Stomach (tissue), 9 donors: ENCODE results near the gene PRKCQ. TPM values are rescaled to one million over a fixed set of nuclear protein-coding genes. Genes with fewer than 3 reads are reported as not detected.

Experiments
- DNase-seq, 2 donors: peaks; one replicate each; pipeline versions ENCODE4 v3.0.0 to v3.0.0-alpha.2; 2013 to 2019
- H3K27ac ChIP-seq, 5 donors: fragments of 200-600 bp in 4 of 5; sonication (generic) in 4 of 5; one replicate each; pipeline ENCODE4 v1.5.1; 2013 to 2019; ENCODE audit warnings: mild to moderate bottlenecking in 1 of 5, moderate library complexity in 1 of 5
- H3K27me3 ChIP-seq, 3 donors: fragments of 200-600 bp; sonication (generic); one replicate each; pipeline ENCODE4 v1.5.1; 2017 to 2019; ENCODE audit warnings: mixed run types in 1 of 3
- H3K36me3 ChIP-seq, 4 donors: fragments of 200-600 bp; sonication (generic); 1 replicate in 3 of 4; 2 replicates in 1 of 4; pipeline ENCODE4 v1.5.1; 2016 to 2019
- H3K4me1 ChIP-seq, 4 donors: fragments of 200-600 bp; sonication (generic); one replicate each; pipeline ENCODE4 v1.5.1; 2016 to 2019
- H3K4me3 ChIP-seq, 4 donors: fragments of 200-600 bp; sonication (generic) in 3 of 4; one replicate each; pipeline ENCODE4 v1.5.1; 2016 to 2019; ENCODE audit warnings: mild to moderate bottlenecking in 1 of 4
- H3K9me3 ChIP-seq, 4 donors: fragments of 200-600 bp; sonication (generic); one replicate each; pipeline ENCODE4 v1.5.1; 2016 to 2019
- EP300 ChIP-seq: sonication (generic); formaldehyde crosslinking; IDR thresholded peaks from one replicate; pipeline ENCODE4 v1.6.1; 2017; ENCODE audit warnings: antibody characterized with exemption
- POLR2A ChIP-seq, 4 donors: fragments of 450-650 bp; IDR thresholded peaks; one replicate each; pipeline ENCODE4 v1.6.1; 2016; ENCODE audit warnings: antibody characterized with exemption in 4 of 4, control low read depth in 2 of 4, mild to moderate bottlenecking in 1 of 4, moderate library complexity in 1 of 4
- POLR2AphosphoS5 ChIP-seq, 3 donors: sonication (generic); formaldehyde crosslinking; IDR thresholded peaks; one replicate each; pipeline ENCODE4 v1.6.1; 2016; ENCODE audit warnings: antibody characterized with exemption in 3 of 3
- WGBS, 5 donors: extraction: QIAGEN DNeasy Blood & Tissue Kit in 3 of 5; methylation state at CpG; one replicate each; pipeline versions ENCODE4 v1.1.5 to v1.1.7; 2013 to 2018; 5-methylcytosine and 5-hydroxymethylcytosine counted together
- intact Hi-C: fragments of 100-400 bp; cut with DNase I; formaldehyde crosslinking; loops from one replicate; pipeline ENCODE4 v1.15.1; 2023; ENCODE audit warnings: low total_unique reads
- polyA plus RNA-seq, 3 donors: library from polyadenylated mRNA; stranded (reverse); fragments of 200-250 nt; gene quantifications; one replicate each; pipeline ENCODE4 v1.2.3, GENCODE V29; 2013
- total RNA-seq, 5 donors: library from RNA; depleted of rRNA; stranded (reverse); fragments of >200 nt; gene quantifications; one replicate each; pipeline versions ENCODE4 v1.1.0 to v1.2.3, GENCODE V29; 2014 to 2016
- TF ChIP-seq, protein P1 (sequence below), 7 experiments: fragments of 450-650 bp in 4 of 7; fragments of 200-600 bp in 3 of 7; sonication (generic) in 3 of 7; IDR thresholded peaks; one replicate each; pipeline ENCODE4 v1.5.1; 2016 to 2019; ENCODE audit warnings: antibody characterized with exemption in 7 of 7, control low read depth in 2 of 7, mild to moderate bottlenecking in 1 of 7
- donor health status: healthy with polysubstance abuse.
- donor health status: Bipolar disorder and iron deficiency.
- donor health status: healthy.

The PRKCQ gene
- total and polyA plus RNA-seq, 8 donors: 0.25 to 5.1 (median 0.63) TPM; not detected in 1

DNA sequence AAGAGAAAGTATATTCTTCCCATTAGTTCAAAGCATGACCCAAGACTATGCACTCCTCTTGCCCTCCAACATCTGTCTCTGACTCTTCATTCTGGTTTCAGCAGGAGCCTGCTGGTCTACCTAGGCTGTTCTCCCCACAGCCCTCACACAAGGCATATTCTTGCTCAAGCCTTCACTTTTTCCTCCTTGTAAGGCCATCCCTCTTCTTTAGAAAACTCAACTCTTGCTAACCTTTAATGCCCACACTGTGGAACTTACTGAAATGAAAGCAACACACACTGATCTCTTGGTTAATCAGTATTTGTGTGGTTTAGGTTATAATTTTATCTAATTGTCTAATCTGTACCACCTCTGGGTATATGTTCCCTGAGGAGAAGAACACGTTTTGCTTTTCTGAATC lies 75.8 kb downstream of the PRKCQ start:
- Histone ChIP-seq H3K36me3 (no peaks in the 10 kb centered on the region), H3K27ac (no peak overlapping the region), H3K27me3 (no peaks in the 10 kb centered on the region), H3K9me3 (no peaks in the 10 kb centered on the region), H3K4me1 (no peaks in the 10 kb centered on the region), H3K4me3 (no peak overlapping the region)
- WGBS, 5 donors: 51 to 71% (median 56%) methylated on average over 1 of the region's 1 CpG
- intact Hi-C loops: no loop called here
- TF ChIP-seq POLR2AphosphoS5 (IDR thresholded peaks at IDR 0.05) (no peak), EP300 (no peak), POLR2A (IDR thresholded peaks at IDR 0.05) (no peak)
- TF ChIP-seq, protein P1, sequence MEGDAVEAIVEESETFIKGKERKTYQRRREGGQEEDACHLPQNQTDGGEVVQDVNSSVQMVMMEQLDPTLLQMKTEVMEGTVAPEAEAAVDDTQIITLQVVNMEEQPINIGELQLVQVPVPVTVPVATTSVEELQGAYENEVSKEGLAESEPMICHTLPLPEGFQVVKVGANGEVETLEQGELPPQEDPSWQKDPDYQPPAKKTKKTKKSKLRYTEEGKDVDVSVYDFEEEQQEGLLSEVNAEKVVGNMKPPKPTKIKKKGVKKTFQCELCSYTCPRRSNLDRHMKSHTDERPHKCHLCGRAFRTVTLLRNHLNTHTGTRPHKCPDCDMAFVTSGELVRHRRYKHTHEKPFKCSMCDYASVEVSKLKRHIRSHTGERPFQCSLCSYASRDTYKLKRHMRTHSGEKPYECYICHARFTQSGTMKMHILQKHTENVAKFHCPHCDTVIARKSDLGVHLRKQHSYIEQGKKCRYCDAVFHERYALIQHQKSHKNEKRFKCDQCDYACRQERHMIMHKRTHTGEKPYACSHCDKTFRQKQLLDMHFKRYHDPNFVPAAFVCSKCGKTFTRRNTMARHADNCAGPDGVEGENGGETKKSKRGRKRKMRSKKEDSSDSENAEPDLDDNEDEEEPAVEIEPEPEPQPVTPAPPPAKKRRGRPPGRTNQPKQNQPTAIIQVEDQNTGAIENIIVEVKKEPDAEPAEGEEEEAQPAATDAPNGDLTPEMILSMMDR (IDR thresholded peaks at IDR 0.05): no peak
- DNase-seq: no peak

DNA sequence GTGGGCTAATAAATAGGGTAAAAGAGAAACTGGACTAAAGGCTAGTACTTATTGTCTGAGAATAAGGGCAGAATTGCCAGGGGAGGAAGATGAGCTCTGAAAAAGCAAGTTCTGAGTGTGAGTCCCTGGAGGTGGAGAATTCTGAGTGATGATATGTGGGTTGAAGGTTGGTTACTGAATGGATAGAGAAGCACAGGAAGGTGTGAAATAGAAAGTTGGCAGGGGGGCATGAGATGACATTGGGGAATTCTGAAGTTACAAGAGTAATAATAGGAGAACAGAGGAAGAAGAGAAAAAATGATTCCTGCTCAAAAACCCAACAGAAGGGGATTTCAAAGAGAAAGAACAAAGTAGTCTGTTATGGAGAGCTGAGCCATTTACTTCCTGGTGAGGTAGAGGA lies 76.9 kb downstream of the PRKCQ start:
- H3K36me3 ChIP-seq: no peaks in the 10 kb centered on the region
- TF ChIP-seq, protein P1 (IDR thresholded peaks at IDR 0.05): no peak
- TF ChIP-seq POLR2AphosphoS5 (IDR thresholded peaks at IDR 0.05) (no peak), EP300 (no peak)
- no peak for DNase-seq
- H3K27me3 ChIP-seq: no peaks in the 10 kb centered on the region
- H3K4me3 ChIP-seq: no peak overlapping the region
- intact Hi-C loops: no loop called here
- no peaks in the 10 kb centered on the region for H3K4me1 ChIP-seq
- H3K9me3 ChIP-seq: no peaks in the 10 kb centered on the region
- no peak overlapping the region for H3K27ac ChIP-seq

DNA sequence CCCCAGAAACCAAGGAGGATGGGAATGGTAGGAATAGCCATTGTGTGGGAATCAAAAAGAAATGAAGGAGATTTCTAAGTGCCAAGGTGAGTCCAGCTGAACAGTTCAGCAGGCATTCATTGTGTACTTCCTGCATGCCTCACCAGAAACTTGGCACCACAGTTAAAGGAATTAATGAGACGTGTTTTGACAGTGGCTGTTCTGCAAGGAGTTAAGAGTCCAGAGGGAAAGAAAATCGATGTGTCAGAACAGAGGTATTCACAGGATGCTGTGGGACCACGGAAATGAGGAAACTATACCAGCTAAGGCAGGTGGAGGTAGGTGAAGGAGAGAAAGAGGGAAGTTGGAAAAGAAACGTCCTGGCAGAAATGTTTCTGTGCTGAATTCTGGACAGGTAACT lies 78.1 kb downstream of the PRKCQ start:
- Histone ChIP-seq H3K27ac (no peak overlapping the region), H3K4me3 (no peak overlapping the region), H3K9me3 (no peaks in the 10 kb centered on the region), H3K36me3 (no peaks in the 10 kb centered on the region), H3K4me1 (no peaks in the 10 kb centered on the region), H3K27me3 (no peaks in the 10 kb centered on the region)
- 61 to 74% (median 73%) methylated on average over 4 of the region's 4 CpGs for WGBS, 5 donors
- TF ChIP-seq EP300 (no peak), POLR2AphosphoS5 (IDR thresholded peaks at IDR 0.05) (no peak), POLR2A (IDR thresholded peaks at IDR 0.05) (no peak)
- TF ChIP-seq, protein P1 (IDR thresholded peaks at IDR 0.05): no peak
- DNase-seq: no peak
- intact Hi-C loops: no loop called here

DNA sequence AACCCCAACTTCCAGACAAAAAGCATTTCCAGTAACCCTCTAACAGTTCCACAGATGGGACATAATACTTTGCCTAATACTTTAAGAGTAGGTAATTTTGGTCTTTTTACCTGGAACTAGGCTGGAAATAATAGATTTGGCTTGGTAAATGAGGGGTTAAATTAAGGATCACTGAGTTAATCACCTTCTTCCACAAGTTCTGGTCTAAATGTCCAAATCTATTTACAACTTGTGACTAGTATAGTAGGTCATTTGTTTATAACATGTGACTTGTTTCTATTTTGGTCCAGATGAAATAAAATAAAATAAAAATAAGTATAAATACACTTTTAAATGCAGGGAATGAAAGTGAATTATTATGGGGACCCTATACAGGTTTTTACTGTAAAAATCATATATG lies 80.1 kb downstream of the PRKCQ start:
- intact Hi-C loops: no loop called here
- Histone ChIP-seq H3K4me1 (no peaks in the 10 kb centered on the region), H3K27ac (no peak overlapping the region), H3K4me3 (no peak overlapping the region), H3K27me3 (no peaks in the 10 kb centered on the region), H3K9me3 (no peaks in the 10 kb centered on the region), H3K36me3 (no peaks in the 10 kb centered on the region)
- DNase-seq: no peak
- TF ChIP-seq, protein P1 (IDR thresholded peaks at IDR 0.05): no peak
- no peak for TF ChIP-seq POLR2AphosphoS5 (IDR thresholded peaks at IDR 0.05)
- no peak for TF ChIP-seq POLR2A (IDR thresholded peaks at IDR 0.05)
- no peak for TF ChIP-seq EP300

DNA sequence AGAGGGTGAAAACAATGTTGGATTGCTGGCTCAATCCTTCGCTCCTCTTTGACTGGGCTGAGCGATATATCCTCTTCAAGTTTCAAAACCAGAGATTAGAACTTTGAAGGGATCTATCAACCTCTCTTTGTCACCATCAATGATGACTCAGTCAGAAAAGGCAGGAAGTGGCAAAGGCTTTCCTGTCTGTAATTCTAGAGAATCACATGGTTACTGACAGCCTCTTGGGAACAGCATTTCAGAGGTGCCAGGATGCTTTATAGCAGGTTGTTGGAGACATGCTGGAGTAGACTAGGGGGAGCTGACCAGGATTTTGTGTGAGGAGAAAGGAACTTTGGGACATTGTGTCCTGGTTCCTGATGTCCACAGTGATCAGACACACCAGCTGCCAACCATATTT lies 81.3 kb downstream of the PRKCQ start:
- H3K36me3 ChIP-seq: no peaks in the 10 kb centered on the region
- intact Hi-C loops: no loop called here
- H3K4me3 ChIP-seq: no peak overlapping the region
- TF ChIP-seq, protein P1 (IDR thresholded peaks at IDR 0.05): no peak
- TF ChIP-seq POLR2A (IDR thresholded peaks at IDR 0.05) (no peak), EP300 (no peak), POLR2AphosphoS5 (IDR thresholded peaks at IDR 0.05) (no peak)
- H3K9me3 ChIP-seq: no peaks in the 10 kb centered on the region
- DNase-seq: peak in 1 of 2 donors; percentile 13
- no peaks in the 10 kb centered on the region for H3K4me1 ChIP-seq
- no peaks in the 10 kb centered on the region for H3K27me3 ChIP-seq
- H3K27ac ChIP-seq: no peak overlapping the region
- 78 to 91% (median 84%) methylated on average over 2 of the region's 2 CpGs for WGBS, 5 donors
